Panc1 (cell line): ENCODE data around the gene OR10G2. TPM values are rescaled to one million over a fixed set of nuclear protein-coding genes. Genes with fewer than 3 reads are reported as not detected.

Experiments
- ATAC-seq: fragments of 200-7000 bp; cut with Tn5 transposase; 2 replicates; pipeline ENCODE4 v1.9.1; 2020; ENCODE audit warnings: mild to moderate bottlenecking, moderate library complexity
- BruUV-seq: library from RNA; stranded (reverse); fragments of 400-500 nt; replicated peaks from 2 replicates; lab custom pipeline; 2021; lab: Mats Ljungman, UMichigan
- CTCF ChIA-PET: fragments of 300-600 bp; sonication (Branson Sonifier 250); formaldehyde crosslinking; loops from one replicate; lab custom pipeline; 2022; ENCODE audit warnings: antibody characterized with exemption; lab: Charles Lee
- POLR2A ChIA-PET: fragments of 300-600 bp; sonication (Branson Sonifier 250); formaldehyde crosslinking; loops from one replicate; lab custom pipeline; 2022; ENCODE audit warnings: antibody characterized with exemption; lab: Charles Lee
- DNase-seq: peaks from one replicate; pipeline ENCODE4 v3.0.0-alpha.2; 2010; ENCODE audit warnings: low read depth, low spot score
- H3K27ac ChIP-seq: 2 replicates; pipeline ENCODE4 v1.5.1; 2011; ENCODE audit warnings: mild to moderate bottlenecking, low read length, inconsistent platforms
- H3K27me3 ChIP-seq: fragments of 200-500 bp; sonication (Bioruptor generic); 2 replicates; pipeline ENCODE4 v1.6.0; 2014; ENCODE audit warnings: low read length, inconsistent platforms; ENCODE audit not compliant: control insufficient read depth, insufficient read depth
- H3K36me3 ChIP-seq: fragments of 200-500 bp; sonication (Bioruptor generic); 2 replicates; pipeline ENCODE4 v1.5.1; 2014; ENCODE audit warnings: inconsistent platforms, mild to moderate bottlenecking, low read length, moderate library complexity; ENCODE audit not compliant: control insufficient read depth, insufficient read depth
- H3K4me1 ChIP-seq: 2 replicates; pipeline ENCODE4 v1.5.1; 2011; ENCODE audit warnings: inconsistent platforms, mild to moderate bottlenecking, low read length, moderate library complexity; ENCODE audit not compliant: control insufficient read depth, insufficient read depth
- H3K4me3 ChIP-seq, 2 experiments: 2 replicates each; pipeline ENCODE4 v1.5.1; 2011 to 2012; ENCODE audit warnings: low read depth in 2 of 2, low read length in 2 of 2, mild to moderate bottlenecking in 2 of 2, inconsistent platforms in 1 of 2, moderate library complexity in 1 of 2
- H3K9me3 ChIP-seq: fragments of 200-500 bp; sonication (Bioruptor generic); 2 replicates; pipeline ENCODE4 v1.5.1; 2014; ENCODE audit warnings: low read depth, mild to moderate bottlenecking, inconsistent platforms, low read length, moderate library complexity; ENCODE audit not compliant: control insufficient read depth, insufficient read depth
- CTCF ChIP-seq: fragments of 450-650 bp; IDR thresholded peaks from 2 replicates; pipeline ENCODE4 v1.5.1; 2017; ENCODE audit warnings: mild to moderate bottlenecking
- POLR2AphosphoS5 ChIP-seq: IDR thresholded peaks from 2 replicates; pipeline ENCODE4 v1.6.1; 2012; ENCODE audit warnings: mild to moderate bottlenecking, low read depth, low read length, moderate library complexity
- REST ChIP-seq, 2 experiments: IDR thresholded peaks; 2 replicates each; pipeline ENCODE4 v1.6.1; 2011 to 2012; ENCODE audit warnings: low read depth in 2 of 2, control low read depth in 1 of 2, low read length in 1 of 2, mild to moderate bottlenecking in 1 of 2, moderate library complexity in 1 of 2; ENCODE audit not compliant: insufficient read depth in 1 of 2
- SIN3A ChIP-seq: IDR thresholded peaks from 2 replicates; pipeline ENCODE4 v1.6.1; 2012; ENCODE audit warnings: low read depth, mild to moderate bottlenecking, low read length, moderate library complexity, borderline replicate concordance; ENCODE audit not compliant: insufficient read depth
- TCF7L2 ChIP-seq: IDR thresholded peaks from 2 replicates; pipeline ENCODE4 v1.6.1; 2011; ENCODE audit warnings: mild to moderate bottlenecking, low read depth, low read length, inconsistent platforms
- in situ Hi-C: cut with HindIII; loops from 2 replicates; pipeline ENCODE4 v1.10.0; 2016; ENCODE audit warnings: low sequenced_read_pairs, low pct_unique_long_range_greater_than_20kb
- intact Hi-C: fragments of 100-400 bp; cut with micrococcal nuclease; formaldehyde crosslinking; loops from one replicate; pipeline ENCODE4 v1.10.0; 2022; ENCODE audit not compliant: unreplicated experiment
- total RNA-seq: library from RNA; stranded (reverse); gene quantifications from one replicate; pipeline ENCODE4 v1.2.1, GENCODE V29; 2021; ENCODE audit not compliant: unreplicated experiment

Gene OR10G2
- total RNA-seq, 1 experiment from 2014 or later: not detected

- DNase-seq (no peak), ATAC-seq (no peak)
- no peaks in the 10 kb centered on the region for H3K9me3 ChIP-seq
- no peaks in the 10 kb centered on the region for H3K4me1 ChIP-seq
- POLR2A ChIA-PET: no interaction called here
- intact Hi-C loops (no loop called here), in situ Hi-C loops (no loop called here)
- no TSS peak for BruUV-seq
- TF ChIP-seq CTCF (no peak), TCF7L2 (no peak), POLR2AphosphoS5 (no peak), REST (IDR thresholded peaks at IDR 0.05; ENCODE audit: insufficient read depth in 1 of 2, low read depth in 2 of 2, low read length in 1 of 2) (no peak), SIN3A (no peak)
- CTCF ChIA-PET: no interaction called here
- no peak overlapping the region for H3K27ac ChIP-seq
- H3K4me3 ChIP-seq: no peak overlapping the region
- no peaks in the 10 kb centered on the region for H3K27me3 ChIP-seq
- H3K36me3 ChIP-seq: no peaks in the 10 kb centered on the region
These were observed 12.6 kb upstream of the OR10G2 start for GRCh38 chr14:21647380-21647779.

GRCh38 chr14:21643407-21643806, 8.7 kb upstream of the OR10G2 start:
- CTCF ChIA-PET: no interaction called here

More at GRCh38 chr14:21643407-21643806, 8.7 kb upstream of the OR10G2 start:
- Histone ChIP-seq H3K27ac (no peak overlapping the region), H3K4me1 (no peaks in the 10 kb centered on the region), H3K27me3 (no peaks in the 10 kb centered on the region), H3K36me3 (no peaks in the 10 kb centered on the region), H3K4me3 (no peak overlapping the region), H3K9me3 (no peaks in the 10 kb centered on the region)
- DNase-seq (no peak), ATAC-seq (no peak)
- in situ Hi-C loops (no loop called here), intact Hi-C loops (no loop called here)
- POLR2A ChIA-PET: no interaction called here
- no TSS peak for BruUV-seq
- TF ChIP-seq POLR2AphosphoS5 (no peak), SIN3A (no peak), REST (IDR thresholded peaks at IDR 0.05; ENCODE audit: insufficient read depth in 1 of 2, low read depth in 2 of 2, low read length in 1 of 2) (no peak), CTCF (no peak), TCF7L2 (no peak)
